Measurements from ENCODE around the gene NOBOX. TPM values are rescaled to one million over a fixed set of nuclear protein-coding genes. Genes with fewer than 3 reads are reported as not detected.
"Not testable (repeated sequence)": the region's sequence is repeated elsewhere in the genome, so short reads cannot be mapped to it uniquely, and the experiment has no call there.

Gene NOBOX
- total RNA-seq, 4 donors from 2014 or later: not detected

- H3K4me1 ChIP-seq: no peaks in the 10 kb centered on the region
- DNase-seq (ENCODE audit: low spot score in 2 of 2): peak in 1 of 2 donors; percentile 79
- no peak overlapping the region for H3K27ac ChIP-seq
- 87 to 89% methylated on average over 4 of the region's 4 CpGs for whole genome bisulfite sequencing, 2 donors
- no peaks in the 10 kb centered on the region for H3K27me3 ChIP-seq
- no peak overlapping the region for H3K4me3 ChIP-seq
- TF ChIP-seq EP300 (IDR thresholded peaks at IDR 0.05) (no peak), CTCF (IDR thresholded peaks at IDR 0.05) (peak; percentile 22 to 48 (median 27))
- no peaks in the 10 kb centered on the region for H3K36me3 ChIP-seq
- H3K9me3 ChIP-seq: no peaks in the 10 kb centered on the region
These were observed 34.1 kb upstream of the NOBOX start for GRCh38 chr7:144437370-144438191.

GRCh38 chr7:144436500-144436899, 33.0 kb upstream of the NOBOX start:
- Histone ChIP-seq H3K4me1 (no peaks in the 10 kb centered on the region), H3K27ac (no peak overlapping the region), H3K36me3 (no peaks in the 10 kb centered on the region), H3K4me3 (no peak overlapping the region), H3K27me3 (no peaks in the 10 kb centered on the region), H3K9me3 (no peaks in the 10 kb centered on the region)
- WGBS, 2 donors: 79 to 88% methylated on average over 9 of the region's 9 CpGs
- TF ChIP-seq POLR2A (IDR thresholded peaks at IDR 0.05) (no peak), EP300 (IDR thresholded peaks at IDR 0.05) (no peak), CTCF (IDR thresholded peaks at IDR 0.05) (no peak)
- no peak for DNase-seq (ENCODE audit: low spot score in 2 of 2)

GRCh38 chr7:144428431-144428830, 24.9 kb upstream of the NOBOX start:
- Histone ChIP-seq H3K27ac (no peak overlapping the region), H3K9me3 (peaks cover 0 to 21% (median 0%) of the 10 kb centered on the region in 4 donors), H3K4me3 (no peak overlapping the region), H3K36me3 (no peaks in the 10 kb centered on the region), H3K27me3 (no peaks in the 10 kb centered on the region), H3K4me1 (no peaks in the 10 kb centered on the region)
- DNase-seq (ENCODE audit: low spot score in 2 of 2): no peak
- 74 to 77% methylated on average over 2 of the region's 2 CpGs for WGBS, 2 donors
- TF ChIP-seq POLR2A (IDR thresholded peaks at IDR 0.05): no peak

GRCh38 chr7:144427539-144427938, 24.0 kb upstream of the NOBOX start:
- H3K9me3 ChIP-seq: peaks cover 0 to 21% (median 0%) of the 10 kb centered on the region in 4 donors
- not testable (repeated sequence) for H3K27me3 ChIP-seq; H3K36me3 ChIP-seq; H3K4me3 ChIP-seq; H3K27ac ChIP-seq; H3K4me1 ChIP-seq; DNase-seq (ENCODE audit: low spot score in 2 of 2)
- 50 to 55% methylated on average over 2 of the region's 2 CpGs for WGBS, 2 donors

GRCh38 chr7:144418931-144419330, 15.4 kb upstream of the NOBOX start:
- WGBS, 2 donors: 94 to 98% methylated on average over 4 of the region's 4 CpGs
- not testable (repeated sequence) for H3K27me3 ChIP-seq; H3K4me3 ChIP-seq; DNase-seq (ENCODE audit: low spot score in 2 of 2); H3K4me1 ChIP-seq; H3K9me3 ChIP-seq; H3K27ac ChIP-seq; H3K36me3 ChIP-seq

- Histone ChIP-seq H3K27ac (no peak overlapping the region), H3K4me1 (no peaks in the 10 kb centered on the region), H3K27me3 (no peaks in the 10 kb centered on the region), H3K9me3 (peaks cover 0 to 8% (median 0%) of the 10 kb centered on the region in 4 donors), H3K4me3 (no peak overlapping the region), H3K36me3 (no peaks in the 10 kb centered on the region)
- TF ChIP-seq EP300 (IDR thresholded peaks at IDR 0.05): no peak
- no peak for TF ChIP-seq CTCF (IDR thresholded peaks at IDR 0.05)
- TF ChIP-seq POLR2A (IDR thresholded peaks at IDR 0.05): no peak
- no peak for DNase-seq (ENCODE audit: low spot score in 2 of 2)
These were observed 12.8 kb upstream of the NOBOX start for GRCh38 chr7:144416341-144416740.

GRCh38 chr7:144415858-144416257, 12.4 kb upstream of the NOBOX start:
- Histone ChIP-seq H3K36me3 (no peaks in the 10 kb centered on the region), H3K4me1 (no peaks in the 10 kb centered on the region), H3K9me3 (peaks cover 0 to 8% (median 0%) of the 10 kb centered on the region in 4 donors), H3K4me3 (no peak overlapping the region), H3K27ac (no peak overlapping the region), H3K27me3 (no peaks in the 10 kb centered on the region)
- no peak for DNase-seq (ENCODE audit: low spot score in 2 of 2)
- TF ChIP-seq CTCF (IDR thresholded peaks at IDR 0.05) (no peak), POLR2A (IDR thresholded peaks at IDR 0.05) (no peak), EP300 (IDR thresholded peaks at IDR 0.05) (no peak)

Measured in tibial nerve (tissue), 4 donors.